ENCODE results near the gene ZFAND6. TPM values are rescaled to one million over a fixed set of nuclear protein-coding genes. Genes with fewer than 3 reads are reported as not detected.
"Not testable (repeated sequence)": the region's sequence is repeated elsewhere in the genome, so short reads cannot be mapped to it uniquely, and the experiment has no call there.

The ZFAND6 gene
- total and polyA plus RNA-seq, 10 of the 15 experiments (the other 5 are each of a cell fraction or from before 2014, with no cell fraction given), result 78.9 to 179 (median 135) TPM

GRCh38 chr15:80020149-80020548, 39.3 kb upstream of the ZFAND6 start:
- Histone ChIP-seq H3K4me2 (ENCODE audit: control insufficient read depth, insufficient read depth) (peak overlapping the region; percentile 87), H3K9me3 (replicated peaks; ENCODE audit: control insufficient read depth, insufficient read depth, low read length) (peaks cover 10% of the 10 kb centered on the region; the same call in 2 of the 3 replicates), H3K4me1 (ENCODE audit: control insufficient read depth, insufficient read depth, low read length) (peaks cover 30% of the 10 kb centered on the region), H3K9ac (ENCODE audit: control insufficient read depth, insufficient read depth, low read length) (peak overlapping the region; percentile 75), H3K4me3 (peak overlapping the region; percentile 37; the same call in 1 of the 2 replicates), H3K79me2 (ENCODE audit: control insufficient read depth, insufficient read depth, low read length) (peaks cover 10% of the 10 kb centered on the region), H3K27ac (ENCODE audit: control insufficient read depth, insufficient read depth) (peak overlapping the region; percentile 92)
- H2AFZ ChIP-seq (ENCODE audit: control insufficient read depth, low read depth, low read length); H4K20me1 ChIP-seq (ENCODE audit: control insufficient read depth, insufficient read depth); H3K27me3 ChIP-seq (replicated peaks in 1 of 2; ENCODE audit: control insufficient read depth in 2 of 2, insufficient read depth in 2 of 2, low read length in 1 of 2); FAIRE-seq; BruUV-seq (replicated peaks); intact Hi-C loops (cut with micrococcal nuclease; ENCODE audit: unreplicated experiment); H3K36me3 ChIP-seq (ENCODE audit: control insufficient read depth in 2 of 2, insufficient read depth in 2 of 2, low read length in 1 of 2); ATAC-seq; DNase-seq (ENCODE audit: low read depth, low spot score): not testable (repeated sequence)
- ChIA-PET RAD21 (ENCODE audit: unreplicated experiment) (interaction anchor here (0.7 to 4.1 kb wide), 4 partner anchors 14 to 381 kb away, joined by 4 to 42 read pairs (median 22); no protein-coding TSS in a partner anchor), SMC1A (ENCODE audit: uncharacterized antibody, unreplicated experiment) (interaction anchor here (1.2 to 7.5 kb wide), 4 partner anchors 12 to 52 kb away, joined by 5 to 98 read pairs (median 20); no protein-coding TSS in a partner anchor), POLR2A (interaction anchor here (0.6 to 1.2 kb wide), 3 partner anchors 9 to 133 kb away, joined by 3 read pairs; no protein-coding TSS in a partner anchor), CTCF (interaction anchor here (1.1 kb wide), 1 partner anchor 9 kb away, joined by 4 read pairs; no protein-coding TSS in a partner anchor)
- in situ Hi-C loops (cut with MboI), result loop anchor here (5.0 to 25.0 kb wide), 2 partner anchors 37 to 1267 kb away; partner anchors contain the start of gene ZFAND6
- 12% methylated on average over 6 of the region's 6 CpGs for WGBS (ENCODE audit: insufficient coverage, insufficient replicate concordance, low lambda C conversion rate, missing lambda C conversion rate)
- 0 out of 2 replicates have a peak, but pooled peaks have one; percentile 17 for TF ChIP-seq CHD4 (IDR thresholded peaks at IDR 0.05)
- 0 out of 2 replicates have a peak, but pooled peaks have one; percentile 5 for TF ChIP-seq MEF2A (IDR thresholded peaks at IDR 0.05; ENCODE audit: insufficient read depth, low read depth, low read length)
- 0 out of 2 replicates have a peak, but pooled peaks have one; percentile 23 for TF ChIP-seq SMAD5 (IDR thresholded peaks at IDR 0.05; ENCODE audit: low read depth)

GRCh38 chr15:80020731-80021130, 38.7 kb upstream of the ZFAND6 start:
- H3K27me3 ChIP-seq (replicated peaks in 1 of 2; ENCODE audit: control insufficient read depth in 2 of 2, insufficient read depth in 2 of 2, low read length in 1 of 2), result no peaks in the 10 kb centered on the region
- H2AFZ ChIP-seq (ENCODE audit: control insufficient read depth, low read depth, low read length), result no peak overlapping the region
- H3K36me3 ChIP-seq (ENCODE audit: control insufficient read depth in 2 of 2, insufficient read depth in 2 of 2, low read length in 1 of 2), result no peaks in the 10 kb centered on the region
- DNase-seq (ENCODE audit: low read depth, low spot score) (no peak), FAIRE-seq (no peak), ATAC-seq (peak; percentile 35)
- peak overlapping the region; percentile 92 for H3K27ac ChIP-seq (ENCODE audit: control insufficient read depth, insufficient read depth)
- H4K20me1 ChIP-seq (ENCODE audit: control insufficient read depth, insufficient read depth), result no peaks in the 10 kb centered on the region
- ChIA-PET CTCF (no interaction called here), RAD21 (ENCODE audit: unreplicated experiment) (interaction anchor here (1.2 to 2.3 kb wide), 2 partner anchors 9 to 28 kb away, joined by 3 to 10 read pairs; no protein-coding TSS in a partner anchor), POLR2A (no interaction called here), SMC1A (ENCODE audit: uncharacterized antibody, unreplicated experiment) (interaction anchor here (1.2 to 7.5 kb wide), 4 partner anchors 10 to 38 kb away, joined by 4 to 98 read pairs (median 6); partner anchors contain the start of gene ZFAND6)
- H3K79me2 ChIP-seq (ENCODE audit: control insufficient read depth, insufficient read depth, low read length), result peaks cover 10% of the 10 kb centered on the region
- H3K9ac ChIP-seq (ENCODE audit: control insufficient read depth, insufficient read depth, low read length), result peak overlapping the region; percentile 11; the same call in 1 of the 2 replicates
- peaks cover 9% of the 10 kb centered on the region; the same call in 2 of the 3 replicates for H3K9me3 ChIP-seq (replicated peaks; ENCODE audit: control insufficient read depth, insufficient read depth, low read length)
- H3K4me1 ChIP-seq (ENCODE audit: control insufficient read depth, insufficient read depth, low read length), result peaks cover 30% of the 10 kb centered on the region
- BruUV-seq (replicated peaks), result no TSS peak
- intact Hi-C loops (cut with micrococcal nuclease; ENCODE audit: unreplicated experiment) (loop anchor here (1.0 kb wide), 1 partner anchor 39 kb away; the partner anchor contains the start of gene ZFAND6), in situ Hi-C loops (cut with MboI) (loop anchor here (5.0 to 25.0 kb wide), 2 partner anchors 37 to 1267 kb away; partner anchors contain the start of gene ZFAND6)
- H3K4me2 ChIP-seq (ENCODE audit: control insufficient read depth, insufficient read depth), result peak overlapping the region; percentile 84
- WGBS (ENCODE audit: insufficient coverage, insufficient replicate concordance, low lambda C conversion rate, missing lambda C conversion rate), result 49% methylated on average over 3 of the region's 3 CpGs
- no peak overlapping the region for H3K4me3 ChIP-seq
- TF ChIP-seq ZNF622 (IDR thresholded peaks at IDR 0.05) (no peak), RUNX3 (IDR thresholded peaks at IDR 0.05; ENCODE audit: low read length) (peak; percentile 39; the same call in 1 of the 2 replicates), SKIL (IDR thresholded peaks at IDR 0.05; ENCODE audit: low read depth, poor library complexity, severe bottlenecking) (no peak), ZNF207 (IDR thresholded peaks at IDR 0.05; ENCODE audit: borderline replicate concordance) (no peak), STAT1 (conservative IDR thresholded peaks at IDR 0.05) (no peak), IKZF2 (IDR thresholded peaks at IDR 0.05) (0 out of 4 replicates have a peak, but pooled peaks of 1 of the 2 experiments have one; percentile 15), POLR2AphosphoS5 (IDR thresholded peaks at IDR 0.05; ENCODE audit: low read length) (no peak; the same call in 1 of the 2 replicates), SUPT20H (IDR thresholded peaks at IDR 0.05; ENCODE audit: borderline replicate concordance, control insufficient read depth, low read depth, low read length) (no peak), ESRRA (IDR thresholded peaks at IDR 0.05; ENCODE audit: low read length) (no peak), JUNB (IDR thresholded peaks at IDR 0.05) (no peak), CHD1 (IDR thresholded peaks at IDR 0.05; ENCODE audit: low read depth, low read length) (no peak)

All from GM12878 (cell line).